K562 (cell line): ENCODE results near the gene NECAB3. TPM values are rescaled to one million over a fixed set of nuclear protein-coding genes. Genes with fewer than 3 reads are reported as not detected.

Experiments
- ATAC-seq: fragments of 200-7000 bp; cut with Tn5 transposase; 3 replicates; pipeline ENCODE4 v1.9.1; 2020; ENCODE audit warnings: moderate library complexity
- BruUV-seq: library from RNA; stranded (reverse); fragments of 400-500 nt; replicated peaks from 2 replicates; lab custom pipeline; 2021; lab: Mats Ljungman, UMichigan
- CTCF ChIA-PET: fragments of 300-600 bp; formaldehyde crosslinking; extraction: SDS; loops from one replicate; lab custom pipeline; 2021; ENCODE audit warnings: low intra/inter-chr PET ratio; lab: Yijun Ruan, JAX
- POLR2A ChIA-PET: fragments of 300-600, 350-650 bp; sonication (Branson Sonifier 250); formaldehyde crosslinking; extraction: SDS; loops from one replicate; lab custom pipeline; 2021; ENCODE audit warnings: antibody characterized with exemption, inconsistent platforms; lab: Yijun Ruan, JAX
- DNase-seq, 4 experiments: peaks; one replicate each; pipeline versions ENCODE4 v3.0.0 to v3.0.0-alpha.2; 2011 to 2018; ENCODE audit warnings: low spot score in 3 of 4, mixed read lengths in 3 of 4; ENCODE audit errors: extremely low read depth in 1 of 4
- FAIRE-seq: peaks from 2 replicates; lab custom pipeline; 2011; peaks lifted over from hg19 to GRCh38; lab: Jason Lieb, UNC
- H2AFZ ChIP-seq: 2 replicates; pipeline ENCODE4 v1.6.0; 2011; ENCODE audit warnings: low read depth, low read length, control low read depth, inconsistent platforms
- H3K27ac ChIP-seq: fragments of 200-600 bp; 3 replicates; pipeline ENCODE4 v1.8.0; 2011; ENCODE audit warnings: low read depth, mild to moderate bottlenecking, control low read depth, inconsistent platforms, low read length, moderate library complexity, mixed read lengths; ENCODE audit errors: extremely low read depth
- H3K27me3 ChIP-seq, 2 experiments: fragments of 300-600 bp in 1 of 2; 2 replicates in 1 of 2; 3 replicates in 1 of 2; pipeline versions ENCODE4 v1.6.0 to v1.8.0; 2011; ENCODE audit warnings: inconsistent platforms in 2 of 2, low read length in 2 of 2, mild to moderate bottlenecking in 1 of 2, mixed read lengths in 1 of 2, moderate library complexity in 1 of 2; ENCODE audit not compliant: control insufficient read depth in 2 of 2, insufficient read depth in 2 of 2
- H3K36me3 ChIP-seq: fragments of 300-600 bp; 3 replicates; pipeline ENCODE4 v1.8.0; 2011; ENCODE audit warnings: mild to moderate bottlenecking, low read length, inconsistent platforms; ENCODE audit not compliant: control insufficient read depth, insufficient read depth
- H3K4me1 ChIP-seq, 2 experiments: fragments of 200-600 bp in 1 of 2; replicated peaks in 1 of 2; 2 replicates in 1 of 2; 3 replicates in 1 of 2; pipeline versions ENCODE4 v1.5.1 to v1.8.0; 2011; ENCODE audit warnings: inconsistent platforms in 2 of 2, low read length in 2 of 2, mild to moderate bottlenecking in 1 of 2, mixed read lengths in 1 of 2, moderate library complexity in 1 of 2; ENCODE audit not compliant: control insufficient read depth in 2 of 2, insufficient read depth in 2 of 2
- H3K4me2 ChIP-seq: 2 replicates; pipeline ENCODE4 v1.6.1; 2011; ENCODE audit warnings: low read length, control low read depth, inconsistent platforms, mixed read lengths; ENCODE audit not compliant: insufficient read depth
- H3K4me3 ChIP-seq: fragments of 200-600 bp; sonication (generic), shearing (Covaris generic); 2 replicates; pipeline ENCODE4 v1.5.1; 2016; ENCODE audit warnings: control low read depth, inconsistent platforms
- H3K79me2 ChIP-seq: fragments of 200-600 bp; 3 replicates; pipeline ENCODE4 v1.8.0; 2011; ENCODE audit warnings: low read length, inconsistent platforms; ENCODE audit not compliant: control insufficient read depth, insufficient read depth
- H3K9ac ChIP-seq, 2 experiments: 2 replicates each; pipeline versions ENCODE4 v1.6.0 to v1.6.1; 2011; ENCODE audit warnings: low read depth in 2 of 2, low read length in 2 of 2, control low read depth in 1 of 2, inconsistent platforms in 1 of 2, mild to moderate bottlenecking in 1 of 2, mixed read lengths in 1 of 2; ENCODE audit not compliant: insufficient read depth in 1 of 2
- H3K9me1 ChIP-seq: one replicate; pipeline ENCODE4 v1.6.0; 2011; ENCODE audit warnings: inconsistent platforms, mild to moderate bottlenecking, low read length, moderate library complexity; ENCODE audit not compliant: control insufficient read depth, insufficient read depth
- H3K9me3 ChIP-seq: replicated peaks from 2 replicates; pipeline ENCODE4 v1.5.1; 2011; ENCODE audit warnings: low read depth, low read length, inconsistent platforms; ENCODE audit not compliant: control insufficient read depth, insufficient read depth
- H4K20me1 ChIP-seq: replicated peaks from 2 replicates; pipeline ENCODE4 v1.6.1; 2011; ENCODE audit warnings: low read length, inconsistent platforms, mixed read lengths; ENCODE audit not compliant: control insufficient read depth, insufficient read depth
- E2F3 ChIP-seq: fragments of 250-450 bp; sonication (Bioruptor Pico); IDR thresholded peaks from 2 replicates; pipeline ENCODE4 v1.4.0; 2020; ENCODE audit warnings: mild to moderate bottlenecking
- EGR1 ChIP-seq: fragments of 450-650 bp; conservative IDR thresholded peaks from 2 replicates; pipeline ENCODE4 v1.6.1; 2017; ENCODE audit warnings: mild to moderate bottlenecking
- FOSL1 ChIP-seq: fragments of 200-800 bp; sonication (Bioruptor generic); conservative IDR thresholded peaks from 2 replicates; pipeline ENCODE4 v1.6.1; 2016; ENCODE audit warnings: missing genetic modification characterization, missing compliant biosample characterization
- FOXA1 ChIP-seq: fragments of 450-650 bp; IDR thresholded peaks from 2 replicates; pipeline ENCODE4 v1.6.1; 2016; ENCODE audit warnings: mild to moderate bottlenecking, borderline replicate concordance
- JUND ChIP-seq, 2 experiments: IDR thresholded peaks; 2 replicates in 1 of 2; 3 replicates in 1 of 2; pipeline ENCODE4 v1.6.1; 2011; ENCODE audit warnings: borderline replicate concordance in 2 of 2, low read depth in 2 of 2, low read length in 2 of 2, improper control_type of control experiment in 1 of 2, missing biosample characterization in 1 of 2, missing genetic modification characterization in 1 of 2, missing genetic modification reagents in 1 of 2
- NFIX ChIP-seq: fragments of 250-450 bp; sonication (Bioruptor Pico); IDR thresholded peaks from 2 replicates; pipeline ENCODE4 v1.4.0; 2020; ENCODE audit warnings: low read depth, mild to moderate bottlenecking, moderate library complexity
- NRF1 ChIP-seq, 2 experiments: fragments of 450-650 bp; IDR thresholded peaks in 1 of 2; conservative IDR thresholded peaks in 1 of 2; 2 replicates each; pipeline ENCODE4 v1.6.1; 2014; ENCODE audit warnings: mild to moderate bottlenecking in 2 of 2
- PPARD ChIP-seq: fragments of 250-450 bp; sonication (Bioruptor Pico); IDR thresholded peaks from 2 replicates; pipeline ENCODE4 v1.8.0; 2022; ENCODE audit warnings: inconsistent platforms, mild to moderate bottlenecking, moderate library complexity
- TBP ChIP-seq: optimal IDR thresholded peaks from 2 replicates; pipeline ENCODE3; 2011; ENCODE audit warnings: low read depth, low read length, improper control_type of control experiment
- ZKSCAN1 ChIP-seq: fragments of 150-350 bp; IDR thresholded peaks from 2 replicates; pipeline ENCODE4 v1.6.1; 2016; ENCODE audit warnings: low read depth, low read length
- ZNF436 ChIP-seq: fragments of 250-450, 450-650 bp; sonication (Bioruptor Pico); formaldehyde crosslinking; IDR thresholded peaks from 2 replicates; pipeline ENCODE4 v1.7.0; 2020; ENCODE audit warnings: mild to moderate bottlenecking
- WGBS: fragments of 100-300 bp; shearing (Covaris generic); methylation state at CpG from one replicate; pipeline ENCODE4 v1.1.6; 2016; ENCODE audit warnings: low coverage, mixed read lengths; ENCODE audit not compliant: insufficient coverage; ENCODE audit errors: missing lambda C conversion rate; 5-methylcytosine and 5-hydroxymethylcytosine counted together
- in situ Hi-C: fragments of 300-500 bp; cut with MboI; formaldehyde crosslinking; loops from 4 replicates; pipeline ENCODE4 v1.15.0; 2018; ENCODE audit warnings: inconsistent platforms, mixed read lengths
- intact Hi-C: fragments of 100-400 bp; cut with micrococcal nuclease; formaldehyde crosslinking; loops from 2 replicates; pipeline ENCODE4 v1.14.2; 2022
- polyA plus RNA-seq, 8 experiments: library from polyadenylated mRNA; depleted of rRNA in 4 of 8; stranded (reverse) in 5 of 8; unstranded in 3 of 8; fragments of >200 nt; fragmentation: Nextera tagmentation in 2 of 8; fragmentation: Illumina TruSeq in 1 of 8; extraction: Ambion mirVana in 2 of 8; extraction: Trizol in 1 of 8; gene quantifications; 2 replicates each; pipeline versions ENCODE4 v1.2.1 to v1.2.3, GENCODE V29; 2011 to 2014; ENCODE audit warnings: inconsistent platforms in 1 of 8, missing spikeins in 1 of 8
- total RNA-seq, 7 experiments: library from RNA; depleted of rRNA in 6 of 7; stranded (reverse); fragments of >200 nt in 6 of 7; fragmentation: Illumina TruSeq in 2 of 7; extraction: Trizol in 2 of 7; gene quantifications; 2 replicates each; pipeline versions ENCODE4 v1.2.1 to v1.2.3, GENCODE V29; 2011 to 2021; ENCODE audit warnings: low replicate concordance in 1 of 7
- TF ChIP-seq, protein P1 (sequence below): fragments of 450-650 bp; IDR thresholded peaks from 2 replicates; pipeline ENCODE4 v1.6.1; 2016
- TF ChIP-seq, protein P2 (sequence below), 2 experiments: IDR thresholded peaks in 1 of 2; conservative IDR thresholded peaks in 1 of 2; 2 replicates each; pipeline ENCODE4 v1.6.1; 2016; ENCODE audit warnings: low read depth in 2 of 2, mild to moderate bottlenecking in 1 of 2, missing compliant biosample characterization in 1 of 2, missing genetic modification characterization in 1 of 2, moderate library complexity in 1 of 2

NECAB3 gene
- total and polyA plus RNA-seq, 9 of the 15 experiments (the other 6 are each of a cell fraction or from before 2014, with no cell fraction given) = 0.94 to 63.3 (median 31.5) TPM

DNA sequence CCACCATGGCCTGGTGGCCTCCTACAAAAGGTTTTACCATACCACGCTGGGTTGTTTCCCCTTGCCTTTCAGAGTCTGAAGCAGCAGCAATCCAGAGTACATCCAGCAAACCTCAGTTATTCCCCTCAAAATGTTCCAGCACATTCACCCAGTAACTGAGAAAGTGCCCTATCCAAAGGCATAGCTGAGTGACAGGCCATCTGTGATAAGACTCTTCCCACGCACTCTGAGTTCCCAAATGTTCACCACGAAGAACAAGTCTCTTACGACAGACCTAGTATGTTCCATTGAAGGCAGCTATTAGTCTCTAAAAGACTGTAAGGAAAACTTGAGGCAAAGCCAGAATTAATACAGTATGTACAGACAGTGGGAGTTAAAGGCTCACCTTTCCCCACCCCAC lies 43.7 kb downstream of the NECAB3 start:
- no peaks in the 10 kb centered on the region for H3K79me2 ChIP-seq
- H2AFZ ChIP-seq = no peak overlapping the region
- DNase-seq = peak in 2 of 4 experiments; percentile 22 to 46
- no peak overlapping the region for H3K4me2 ChIP-seq
- no peaks in the 10 kb centered on the region for H4K20me1 ChIP-seq
- POLR2A ChIA-PET = interaction anchor here (0.7 to 1.7 kb wide), 5 partner anchors 10 to 29 kb away, joined by 3 to 5 read pairs (median 4); no protein-coding TSS in a partner anchor
- in situ Hi-C loops (no loop called here), intact Hi-C loops (no loop called here)
- H3K9me1 ChIP-seq = no peaks in the 10 kb centered on the region
- ATAC-seq = peak; percentile 70
- H3K36me3 ChIP-seq = peaks cover 29% of the 10 kb centered on the region; the same call in 2 of the 3 replicates
- BruUV-seq = no TSS peak
- H3K4me3 ChIP-seq = no peak overlapping the region
- CTCF ChIA-PET = no interaction called here
- peak overlapping the region in 1 of 2 experiments; percentile 10; a peak in 1 of 4 replicates for H3K9ac ChIP-seq
- 31% methylated on average over 4 of the region's 4 CpGs for WGBS
- FAIRE-seq = peak; percentile 86
- H3K27ac ChIP-seq = no peak overlapping the region
- H3K4me1 ChIP-seq = peaks cover 5 to 10% of the 10 kb centered on the region in 2 experiments; a peak in 3 of 5 replicates
- no peaks in the 10 kb centered on the region for H3K27me3 ChIP-seq
- no peaks in the 10 kb centered on the region for H3K9me3 ChIP-seq
- TF ChIP-seq, protein P1, sequence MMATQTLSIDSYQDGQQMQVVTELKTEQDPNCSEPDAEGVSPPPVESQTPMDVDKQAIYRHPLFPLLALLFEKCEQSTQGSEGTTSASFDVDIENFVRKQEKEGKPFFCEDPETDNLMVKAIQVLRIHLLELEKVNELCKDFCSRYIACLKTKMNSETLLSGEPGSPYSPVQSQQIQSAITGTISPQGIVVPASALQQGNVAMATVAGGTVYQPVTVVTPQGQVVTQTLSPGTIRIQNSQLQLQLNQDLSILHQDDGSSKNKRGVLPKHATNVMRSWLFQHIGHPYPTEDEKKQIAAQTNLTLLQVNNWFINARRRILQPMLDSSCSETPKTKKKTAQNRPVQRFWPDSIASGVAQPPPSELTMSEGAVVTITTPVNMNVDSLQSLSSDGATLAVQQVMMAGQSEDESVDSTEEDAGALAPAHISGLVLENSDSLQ = peak; percentile 95
- TF ChIP-seq, protein P2, sequence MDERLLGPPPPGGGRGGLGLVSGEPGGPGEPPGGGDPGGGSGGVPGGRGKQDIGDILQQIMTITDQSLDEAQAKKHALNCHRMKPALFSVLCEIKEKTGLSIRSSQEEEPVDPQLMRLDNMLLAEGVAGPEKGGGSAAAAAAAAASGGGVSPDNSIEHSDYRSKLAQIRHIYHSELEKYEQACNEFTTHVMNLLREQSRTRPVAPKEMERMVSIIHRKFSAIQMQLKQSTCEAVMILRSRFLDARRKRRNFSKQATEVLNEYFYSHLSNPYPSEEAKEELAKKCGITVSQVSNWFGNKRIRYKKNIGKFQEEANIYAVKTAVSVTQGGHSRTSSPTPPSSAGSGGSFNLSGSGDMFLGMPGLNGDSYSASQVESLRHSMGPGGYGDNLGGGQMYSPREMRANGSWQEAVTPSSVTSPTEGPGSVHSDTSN (CRISPR knock-in tag; IDR thresholded peaks at IDR 0.05; ENCODE audit: low read depth) = peak; percentile 58
- TF ChIP-seq, protein P2 (tag; conservative IDR thresholded peaks at IDR 0.05; ENCODE audit: low read depth) = peak; percentile 81
- no peak for TF ChIP-seq ZNF436
- TF ChIP-seq JUND (IDR thresholded peaks at IDR 0.05; ENCODE audit: borderline replicate concordance, low read depth, low read length) = no peak
- no peak for TF ChIP-seq JUND (tag; IDR thresholded peaks at IDR 0.05; ENCODE audit: borderline replicate concordance, low read depth, low read length)
- no peak for TF ChIP-seq NRF1 (conservative IDR thresholded peaks at IDR 0.05 in 1 of 2, IDR thresholded peaks at IDR 0.05 in 1 of 2)
- TF ChIP-seq TBP = no peak
- no peak for TF ChIP-seq FOSL1
- no peak for TF ChIP-seq NFIX (CRISPR knock-in tag)
- no peak for TF ChIP-seq E2F3 (CRISPR knock-in tag)
- no peak for TF ChIP-seq FOXA1
- TF ChIP-seq ZKSCAN1 = peak; percentile 30; the same call in 1 of the 2 replicates
- peak; percentile 87 for TF ChIP-seq EGR1
- no peak for TF ChIP-seq PPARD (CRISPR knock-in tag)
